ENCODE measurements around the gene PYCR2.

GRCh38 chr1:225941187-225941941 lies 17.3 kb upstream of the PYCR2 start, which contains the start of gene LEFTY2:
- TF ChIP-seq EZH2phosphoT487 (IDR thresholded peaks at IDR 0.05; ENCODE audit: borderline replicate concordance, low read length), result no peak
- TF ChIP-seq CTCF (conservative IDR thresholded peaks at IDR 0.05; ENCODE audit: low read depth, low read length), result no peak
- TF ChIP-seq EZH2 (IDR thresholded peaks at IDR 0.05; ENCODE audit: low read length, unreplicated experiment), result no peak

Data from PC-3 (cell line).